ENCODE data around the gene FOCAD. TPM values are rescaled to one million over a fixed set of nuclear protein-coding genes. Genes with fewer than 3 reads are reported as not detected.

FOCAD gene
- total RNA-seq, 1 experiment from 2014 or later = 42.7 TPM

DNA sequence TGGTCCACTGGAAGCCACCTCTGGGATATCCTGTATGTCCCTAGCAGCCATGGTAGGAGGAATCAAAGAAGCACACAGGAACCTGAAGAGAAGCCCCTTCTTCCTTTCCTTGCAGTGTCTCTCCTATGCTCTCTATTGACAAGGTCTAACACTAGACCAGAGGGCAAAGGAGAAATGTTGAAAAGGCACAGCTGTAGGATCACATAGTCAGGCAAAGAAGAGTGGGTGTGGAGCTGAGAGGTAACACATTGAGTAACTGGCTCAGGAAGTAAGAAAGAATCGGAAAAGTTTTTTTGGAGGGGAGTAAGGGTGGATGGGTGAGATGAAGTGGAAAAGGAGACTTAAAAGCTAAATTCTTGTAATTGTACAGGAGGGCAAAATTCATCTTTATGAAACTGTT is 100.1 kb downstream of the FOCAD start:
- TF ChIP-seq CTCF (conservative IDR thresholded peaks at IDR 0.05; ENCODE audit: low read depth, low read length) = no peak
- no peak for TF ChIP-seq EZH2 (IDR thresholded peaks at IDR 0.05; ENCODE audit: borderline replicate concordance, low read depth, low read length, poor library complexity, severe bottlenecking)
- Histone ChIP-seq H3K36me3 (ENCODE audit: insufficient read depth, low read length, poor library complexity, severe bottlenecking) (no peaks in the 10 kb centered on the region), H3K4me3 (ENCODE audit: low read depth, low read length, poor library complexity, severe bottlenecking) (no peak overlapping the region), H3K4me1 (ENCODE audit: insufficient read depth, low read length, poor library complexity, severe bottlenecking) (peaks cover 30% of the 10 kb centered on the region), H3K9me3 (ENCODE audit: low read depth, low read length, poor library complexity, severe bottlenecking) (no peaks in the 10 kb centered on the region), H3K27ac (ENCODE audit: low read depth, low read length, poor library complexity, severe bottlenecking) (no peak overlapping the region), H3K27me3 (replicated peaks; ENCODE audit: insufficient read depth, low read depth, low read length, poor library complexity) (no peaks in the 10 kb centered on the region)
- CTCF ChIA-PET = no interaction called here
- no peak for DNase-seq (ENCODE audit: low spot score)
- POLR2A ChIA-PET (ENCODE audit: low non-redundant PET) = no interaction called here
- intact Hi-C loops (cut with micrococcal nuclease; ENCODE audit: unreplicated experiment) = no loop called here
- no TSS peak for BruUV-seq (replicated peaks)

DNA sequence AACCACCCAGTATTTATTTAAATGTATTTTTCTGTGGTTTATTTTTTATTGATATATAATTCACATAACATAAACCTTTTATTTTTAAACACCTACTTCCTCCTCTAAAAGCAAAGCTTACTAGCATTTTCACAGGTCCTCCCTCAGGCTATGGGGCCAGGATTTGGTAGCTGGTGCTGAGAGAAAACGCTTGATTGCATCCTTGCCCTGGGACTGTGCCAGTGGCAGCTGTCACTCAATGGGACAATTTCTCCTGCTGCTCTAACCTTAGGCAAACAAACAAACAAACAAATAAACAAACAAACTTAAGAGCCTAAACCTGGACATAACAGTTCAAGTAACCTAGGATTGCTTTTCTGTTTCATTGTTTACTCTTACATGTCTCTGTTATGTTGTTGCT is 102.7 kb downstream of the FOCAD start:
- peaks cover 43% of the 10 kb centered on the region for H3K4me1 ChIP-seq (ENCODE audit: insufficient read depth, low read length, poor library complexity, severe bottlenecking)
- DNase-seq (ENCODE audit: low spot score) = no peak
- H3K4me3 ChIP-seq (ENCODE audit: low read depth, low read length, poor library complexity, severe bottlenecking) = no peak overlapping the region
- ChIA-PET POLR2A (ENCODE audit: low non-redundant PET) (no interaction called here), CTCF (no interaction called here)
- H3K9me3 ChIP-seq (ENCODE audit: low read depth, low read length, poor library complexity, severe bottlenecking) = no peaks in the 10 kb centered on the region
- peaks cover 3% of the 10 kb centered on the region for H3K36me3 ChIP-seq (ENCODE audit: insufficient read depth, low read length, poor library complexity, severe bottlenecking)
- no peak overlapping the region for H3K27ac ChIP-seq (ENCODE audit: low read depth, low read length, poor library complexity, severe bottlenecking)
- BruUV-seq (replicated peaks) = no TSS peak
- H3K27me3 ChIP-seq (replicated peaks; ENCODE audit: insufficient read depth, low read depth, low read length, poor library complexity) = no peaks in the 10 kb centered on the region
- intact Hi-C loops (cut with micrococcal nuclease; ENCODE audit: unreplicated experiment) = no loop called here
- TF ChIP-seq EZH2 (IDR thresholded peaks at IDR 0.05; ENCODE audit: borderline replicate concordance, low read depth, low read length, poor library complexity, severe bottlenecking) = no peak
- TF ChIP-seq CTCF (conservative IDR thresholded peaks at IDR 0.05; ENCODE audit: low read depth, low read length) = no peak

GRCh38 chr9:20788526-20789451 is 104.7 kb downstream of the FOCAD start:
- Histone ChIP-seq H3K9me3 (ENCODE audit: low read depth, low read length, poor library complexity, severe bottlenecking) (no peaks in the 10 kb centered on the region), H3K27me3 (replicated peaks; ENCODE audit: insufficient read depth, low read depth, low read length, poor library complexity) (no peaks in the 10 kb centered on the region), H3K36me3 (ENCODE audit: insufficient read depth, low read length, poor library complexity, severe bottlenecking) (peaks cover 3% of the 10 kb centered on the region), H3K4me3 (ENCODE audit: low read depth, low read length, poor library complexity, severe bottlenecking) (no peak overlapping the region), H3K4me1 (ENCODE audit: insufficient read depth, low read length, poor library complexity, severe bottlenecking) (peaks cover 43% of the 10 kb centered on the region), H3K27ac (ENCODE audit: low read depth, low read length, poor library complexity, severe bottlenecking) (peak overlapping the region; percentile 66)
- DNase-seq (ENCODE audit: low spot score) = peak; percentile 50
- intact Hi-C loops (cut with micrococcal nuclease; ENCODE audit: unreplicated experiment) = no loop called here
- ChIA-PET CTCF (no interaction called here), POLR2A (ENCODE audit: low non-redundant PET) (no interaction called here)
- no peak for TF ChIP-seq CTCF (conservative IDR thresholded peaks at IDR 0.05; ENCODE audit: low read depth, low read length)
- no peak for TF ChIP-seq EZH2 (IDR thresholded peaks at IDR 0.05; ENCODE audit: borderline replicate concordance, low read depth, low read length, poor library complexity, severe bottlenecking)
- BruUV-seq (replicated peaks) = no TSS peak
